ENCODE data around the gene OR51I1.

The OR51I1 gene

GRCh38 chr11:5421811-5422210 is 19.5 kb downstream of the OR51I1 start, which contains the start of gene OR51Q1:
Gene OR51Q1, plus strand, starts transcription at chr11:5422111. Its CDS starts 90 bp downstream, at chr11:5422201.
- Histone ChIP-seq H3K9me3 (ENCODE audit: control insufficient read depth, insufficient read depth, low read length) (no peaks in the 10 kb centered on the region), H3K4me1 (ENCODE audit: insufficient read depth, low read length) (no peaks in the 10 kb centered on the region)

GRCh38 chr11:5420993-5421392 is 20.3 kb downstream of the OR51I1 start:
- Histone ChIP-seq H3K9ac (ENCODE audit: low read depth, low read length) (no peak overlapping the region), H3K9me3 (ENCODE audit: control insufficient read depth, insufficient read depth, low read length) (no peaks in the 10 kb centered on the region), H3K36me3 (ENCODE audit: insufficient read depth, low read length) (no peaks in the 10 kb centered on the region)

More at GRCh38 chr11:5421811-5422210, 19.5 kb downstream of the OR51I1 start, which contains the start of gene OR51Q1:
- H3K9ac ChIP-seq (ENCODE audit: low read depth, low read length) = no peak within 1 kb of the TSS
- no peaks in the 10 kb centered on the region for H3K36me3 ChIP-seq (ENCODE audit: insufficient read depth, low read length)

GRCh38 chr11:5405173-5405572 is 36.1 kb downstream of the OR51I1 start:
- H3K9me3 ChIP-seq (ENCODE audit: control insufficient read depth, insufficient read depth, low read length) = no peaks in the 10 kb centered on the region

More at GRCh38 chr11:5420993-5421392, 20.3 kb downstream of the OR51I1 start:
- H3K4me1 ChIP-seq (ENCODE audit: insufficient read depth, low read length) = no peaks in the 10 kb centered on the region

GRCh38 chr11:5398936-5399335 is 42.4 kb downstream of the OR51I1 start:
- Histone ChIP-seq H3K36me3 (ENCODE audit: insufficient read depth, low read length) (no peaks in the 10 kb centered on the region), H3K9me3 (ENCODE audit: control insufficient read depth, insufficient read depth, low read length) (no peaks in the 10 kb centered on the region), H3K4me1 (ENCODE audit: insufficient read depth, low read length) (no peaks in the 10 kb centered on the region), H3K9ac (ENCODE audit: low read depth, low read length) (no peak overlapping the region)

More at GRCh38 chr11:5405173-5405572, 36.1 kb downstream of the OR51I1 start:
- H3K9ac ChIP-seq (ENCODE audit: low read depth, low read length) = no peak overlapping the region
- no peaks in the 10 kb centered on the region for H3K4me1 ChIP-seq (ENCODE audit: insufficient read depth, low read length)
- H3K36me3 ChIP-seq (ENCODE audit: insufficient read depth, low read length) = no peaks in the 10 kb centered on the region

GRCh38 chr11:5394091-5394490 is 47.2 kb downstream of the OR51I1 start:
- Histone ChIP-seq H3K9ac (ENCODE audit: low read depth, low read length) (no peak overlapping the region), H3K4me1 (ENCODE audit: insufficient read depth, low read length) (no peaks in the 10 kb centered on the region), H3K9me3 (ENCODE audit: control insufficient read depth, insufficient read depth, low read length) (no peaks in the 10 kb centered on the region), H3K36me3 (ENCODE audit: insufficient read depth, low read length) (no peaks in the 10 kb centered on the region)
